A549 treated with Hydrocortisone at 1 μM for 4 hours (cell line): ENCODE data around the gene PSME1. TPM values are rescaled to one million over a fixed set of nuclear protein-coding genes. Genes with fewer than 3 reads are reported as not detected.

Source experiments
- total RNA-seq: library from RNA; stranded (reverse); fragments of 200-300 nt; extraction: Qiagen RNA extraction; gene quantifications from 5 replicates; pipeline ENCODE4 v1.2.3, GENCODE V29; 2022

Gene PSME1
- 159 to 189 TPM (median 167 TPM) in 5 replicates for total RNA-seq

DNA sequence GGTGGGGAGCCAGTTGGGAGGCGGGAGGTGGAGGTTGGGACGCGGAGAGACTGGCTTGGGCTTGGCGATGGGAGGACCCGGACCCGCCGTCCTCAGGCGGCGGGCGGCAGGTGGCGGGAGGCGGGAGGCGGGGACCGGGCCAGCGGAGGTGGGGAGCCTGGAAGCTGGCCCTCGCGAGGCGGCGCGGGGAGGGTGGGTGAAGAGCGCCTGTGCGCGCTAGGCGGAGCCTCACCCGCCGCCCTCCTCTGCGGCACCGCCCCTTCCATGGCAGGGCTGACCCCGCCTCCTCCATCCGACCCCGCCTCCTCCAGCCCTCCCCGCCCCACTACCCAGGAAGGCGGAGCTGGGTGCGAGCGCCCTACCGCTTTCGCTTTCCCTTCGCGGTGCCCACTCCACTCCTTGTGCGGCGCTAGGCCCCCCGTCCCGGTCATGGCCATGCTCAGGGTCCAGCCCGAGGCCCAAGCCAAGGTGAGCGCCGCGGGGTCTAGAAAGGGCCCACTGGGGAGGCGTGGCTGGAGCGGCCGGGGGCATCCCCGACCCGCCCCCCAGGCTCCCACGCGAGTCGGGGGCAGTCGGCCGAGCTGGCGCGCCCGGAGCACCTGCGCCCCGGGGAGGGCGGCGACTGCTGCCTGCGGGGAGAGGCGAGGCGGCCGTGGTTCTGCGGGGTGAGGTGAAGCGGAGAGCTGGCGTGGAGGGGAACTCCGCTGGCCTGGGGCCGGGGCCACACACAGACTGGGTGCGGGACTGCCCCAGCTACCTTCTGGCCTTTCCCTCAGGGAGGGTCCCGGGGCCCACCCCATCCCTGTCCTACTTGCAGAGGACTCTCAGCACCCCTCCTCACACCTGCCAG, at the start of gene PSME1:
Gene PSME1, plus strand, starts transcription at position 361 of the 850 bp plus-strand sequence. Its CDS starts 69 bp downstream, at position 430.

DNA sequence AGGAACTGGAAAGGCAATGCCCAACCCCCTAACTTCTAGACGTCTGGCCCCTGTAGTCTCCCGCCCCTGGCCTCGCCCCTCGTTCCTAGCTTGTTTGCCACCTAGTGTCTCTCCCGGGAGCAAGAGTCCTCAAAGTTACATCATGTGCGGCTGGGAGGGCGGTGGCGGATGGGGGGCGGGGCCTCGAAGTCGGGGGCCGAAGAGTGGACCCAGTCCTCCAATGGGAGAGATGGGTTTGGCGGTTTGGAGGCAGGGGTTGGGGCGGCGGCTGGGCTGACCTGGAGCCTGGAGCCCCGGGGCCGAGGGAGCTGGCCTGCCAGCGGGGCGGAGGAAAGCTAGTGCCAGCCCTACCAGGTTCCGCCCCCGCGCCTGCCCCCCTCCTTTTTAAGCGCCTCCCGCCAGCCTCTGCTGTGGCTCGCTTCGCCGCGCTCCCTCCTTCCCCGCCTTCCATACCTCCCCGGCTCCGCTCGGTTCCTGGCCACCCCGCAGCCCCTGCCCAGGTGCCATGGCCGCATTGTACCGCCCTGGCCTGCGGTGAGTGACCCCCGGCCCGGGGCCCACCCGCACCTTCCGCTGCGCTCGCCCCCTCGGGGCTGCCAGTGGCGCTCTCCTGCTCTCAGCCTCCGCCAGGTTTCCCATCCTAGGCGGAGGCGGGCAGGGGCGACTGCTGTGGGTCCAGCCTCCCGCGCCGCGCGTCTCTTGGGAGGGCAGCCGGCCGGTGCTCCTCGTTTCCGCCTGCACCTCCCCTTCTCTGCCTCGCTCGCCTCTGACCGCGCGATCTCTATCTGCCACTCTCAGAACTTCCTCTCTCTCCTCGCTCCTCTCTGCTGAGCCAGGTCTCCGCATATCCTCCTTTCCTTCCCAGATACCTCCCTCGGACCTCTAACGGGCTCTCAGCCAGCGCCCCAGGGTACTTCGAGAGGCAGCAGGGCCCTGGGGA, 41.8 kb upstream of the PSME1 start, which contains the start of gene PCK2:
Gene PCK2, plus strand, starts transcription at position 411 of the 940 bp plus-strand sequence. Its CDS starts 95 bp downstream, at position 506.

GRCh38 chr14:24114532-24115421, 21.2 kb upstream of the PSME1 start, which contains the start of the genes DCAF11 and NRL:
Gene DCAF11 (plus strand): TSS chr14:24114777. CDS start chr14:24115595, 818 bp downstream.
Gene NRL (minus strand): TSS chr14:24114949. CDS start chr14:24082848, 32,101 bp downstream.

GRCh38 chr14:24130380-24130716, 5.6 kb upstream of the PSME1 start, which contains the start of gene FITM1:
Gene FITM1 (plus strand): TSS chr14:24130659. CDS start chr14:24131564, 905 bp downstream.

GRCh38 chr14:24141097-24141880, 5.3 kb downstream of the PSME1 start, which contains the start of gene EMC9:
Gene EMC9 (minus strand): TSS chr14:24141591. CDS start chr14:24141304, 287 bp downstream.

DNA sequence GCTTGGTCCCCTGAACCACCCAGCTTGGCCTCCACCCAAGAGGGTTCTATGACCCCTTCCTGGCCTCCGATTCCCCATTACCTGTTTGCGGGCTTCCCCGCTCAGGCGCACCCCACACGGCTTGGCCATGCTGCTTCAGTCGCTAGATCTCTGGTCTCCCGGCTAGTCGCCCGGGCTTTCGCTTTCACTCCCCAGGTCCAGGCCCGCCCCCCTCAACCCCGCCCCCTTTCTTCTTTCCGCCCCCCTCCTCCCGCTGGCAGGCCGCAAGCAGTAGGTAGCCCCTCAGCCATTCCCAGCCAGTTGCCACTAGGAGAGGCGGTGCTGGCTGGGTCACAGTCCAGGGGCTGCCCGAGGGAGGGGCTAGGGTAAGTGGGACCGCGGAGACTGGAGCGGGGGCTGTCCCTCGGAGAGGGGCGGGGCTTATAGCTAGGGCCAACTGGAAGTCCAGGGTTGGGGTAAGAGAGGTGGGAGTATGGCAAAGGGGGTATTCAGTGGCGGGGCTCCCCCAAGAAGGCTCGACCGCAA, 10.5 kb downstream of the PSME1 start, which contains the start of gene PSME2:
Gene PSME2, minus strand, starts transcription at position 158 of the 525 bp plus-strand sequence. Its CDS starts 29 bp downstream, at position 129.

DNA sequence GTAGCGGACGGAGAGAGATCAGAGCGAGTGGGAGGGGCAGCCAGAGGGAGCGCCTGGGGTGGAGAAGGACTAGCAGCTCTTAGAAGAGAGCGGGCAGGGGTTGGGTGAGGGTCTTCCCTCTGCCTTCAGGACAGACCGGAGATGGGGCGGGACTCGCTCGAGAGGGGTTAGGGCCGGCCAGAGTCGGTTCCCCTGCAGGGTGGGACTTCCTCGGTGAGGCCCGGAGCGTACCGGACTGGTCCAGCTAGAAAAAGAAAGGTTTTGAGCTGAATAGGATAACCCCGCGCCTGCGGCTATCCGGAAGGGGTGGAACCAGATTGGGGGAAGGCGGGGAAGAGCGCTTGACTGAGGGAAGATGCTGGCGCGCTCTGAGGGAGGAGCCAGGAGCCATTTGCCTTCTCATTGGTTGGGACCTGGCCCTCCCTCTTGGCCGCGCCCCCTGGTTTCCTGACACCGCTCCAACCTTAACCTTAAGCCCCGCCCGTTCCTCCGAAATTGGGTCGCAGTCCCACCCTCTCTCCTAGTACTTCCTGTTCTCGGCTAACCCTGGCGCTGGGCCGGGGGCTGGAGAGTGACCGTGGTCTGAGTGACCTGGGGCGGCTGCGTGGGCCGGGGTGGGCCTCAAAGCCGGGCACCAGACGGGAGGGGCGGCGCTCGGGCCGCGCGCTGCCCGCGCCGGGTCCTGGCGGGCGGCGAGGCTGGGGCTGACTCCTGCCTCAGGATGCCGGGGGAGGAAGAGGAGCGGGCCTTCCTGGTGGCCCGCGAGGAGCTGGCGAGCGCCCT, 11.2 kb downstream of the PSME1 start, which contains the start of gene RNF31:
Gene RNF31, plus strand, starts transcription at position 521 of the 783 bp plus-strand sequence. Its CDS starts 201 bp downstream, at position 722.

DNA sequence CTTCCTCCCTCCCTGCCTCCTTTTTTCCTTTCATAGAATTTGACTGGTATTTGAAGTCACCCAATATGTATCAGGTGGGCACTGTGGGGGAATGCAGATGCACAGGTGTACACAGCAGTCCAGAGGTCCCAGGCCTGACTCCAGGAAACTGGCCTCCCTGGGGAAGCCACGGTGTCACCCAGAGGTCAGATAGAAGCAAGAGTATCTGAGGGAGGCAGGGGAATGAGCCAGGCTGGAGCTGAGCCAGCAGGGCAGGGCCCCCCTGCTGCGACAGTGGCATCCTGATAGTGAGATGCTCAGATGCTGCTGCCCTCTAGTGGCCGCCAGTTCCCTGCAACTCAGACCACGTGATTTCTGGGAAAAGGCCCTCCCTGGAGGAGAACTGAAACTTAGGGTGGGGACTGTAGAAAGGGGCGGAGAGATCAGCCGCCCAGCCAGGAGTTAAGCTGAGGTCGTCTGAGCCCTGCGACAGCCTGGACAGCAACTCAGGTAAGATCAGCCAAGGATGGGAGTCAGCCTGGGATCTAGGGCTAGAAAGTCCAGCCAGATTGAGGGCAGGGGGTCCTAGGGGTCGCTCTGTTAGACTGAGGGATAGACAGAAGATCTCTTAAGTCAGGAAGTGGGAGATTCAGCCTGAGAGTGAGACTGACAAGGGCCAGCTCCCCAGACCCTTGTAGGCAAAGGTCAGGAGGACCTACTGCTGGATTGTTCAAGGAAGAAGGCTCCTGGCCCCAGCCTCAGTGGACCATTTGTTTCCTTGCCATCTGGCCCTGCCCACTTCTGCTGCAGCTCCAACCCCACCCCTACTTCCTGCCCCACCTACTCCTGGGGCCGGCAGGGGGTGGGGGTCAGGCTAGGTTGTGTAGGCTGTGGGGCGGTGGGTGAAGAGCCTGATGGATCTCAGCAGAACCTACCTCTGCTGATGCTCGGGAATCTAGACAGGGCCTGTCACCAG, 25.1 kb downstream of the PSME1 start, which contains the start of gene IRF9:
Gene IRF9, plus strand, starts transcription at position 416 of the 955 bp plus-strand sequence. CDS start 880 bp downstream, outside the sequence.

DNA sequence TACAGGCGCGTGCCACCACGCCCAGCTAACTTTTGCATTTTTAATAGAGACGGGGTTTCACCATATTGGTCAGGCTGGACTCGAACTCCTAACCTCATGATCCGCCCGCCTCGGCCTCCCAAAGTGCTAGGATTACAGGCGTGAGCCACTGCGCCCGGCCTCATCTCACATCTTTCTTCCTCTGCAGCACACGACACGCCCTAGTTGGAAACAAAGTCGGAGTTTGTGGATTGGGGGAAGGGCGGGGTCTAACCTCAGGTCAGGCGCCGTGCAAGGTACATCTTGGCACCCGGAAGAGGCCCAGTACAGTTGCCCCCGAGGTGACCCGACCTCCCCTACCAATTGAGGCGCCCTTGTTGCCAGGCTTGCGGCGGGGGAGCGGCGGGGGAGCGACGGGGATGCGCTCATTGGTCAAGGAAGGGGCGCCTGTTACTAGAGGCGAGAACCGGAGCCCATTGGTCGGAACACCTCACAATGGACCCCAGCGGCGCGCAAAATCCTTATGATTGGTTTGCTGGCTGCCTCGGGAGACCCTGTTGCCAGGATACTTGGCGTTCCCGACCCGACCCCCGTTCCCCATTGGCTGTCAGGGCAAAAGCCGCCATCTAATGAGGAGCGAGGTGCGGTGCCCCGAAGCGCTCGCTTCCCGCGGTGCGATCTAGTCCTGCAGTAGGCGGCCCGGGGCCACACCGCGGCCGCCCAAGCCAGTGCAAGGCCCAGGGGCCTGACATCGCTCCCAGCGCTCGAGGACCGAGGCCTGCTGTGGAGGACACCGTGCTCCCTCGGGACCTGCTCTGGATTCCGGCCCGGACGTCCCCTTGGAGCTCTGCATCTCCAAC, 35.6 kb downstream of the PSME1 start, which contains the start of gene REC8:
Gene REC8, plus strand, starts transcription at position 659 of the 839 bp plus-strand sequence. CDS start 473 bp downstream, outside the sequence.

Other genes with a start within 250 kb of the PSME1 start
- 43.0 to 48.9 TPM (median 46.1 TPM) in 5 replicates for gene DHRS4, start 182.4 kb upstream of the PSME1 start, total RNA-seq
- 23.3 to 33.3 TPM (median 29.5 TPM) in 5 replicates for gene DHRS4L2, start 147.3 kb upstream of the PSME1 start, total RNA-seq
- 0.25 to 0.62 TPM (median 0.54 TPM) in 5 replicates for gene CARMIL3, start 84.2 kb upstream of the PSME1 start, total RNA-seq
- 0.15 to 0.17 TPM in 2 of 5 replicates, not detected in the others for gene CPNE6, start 64.6 kb upstream of the PSME1 start, total RNA-seq
- gene PCK2, start 41.9 kb upstream of the PSME1 start, total RNA-seq, result 18.3 to 21.2 TPM (median 19.7 TPM) in 5 replicates
- 19.6 to 26.7 TPM (median 20.6 TPM) in 5 replicates for gene DCAF11, start 21.4 kb upstream of the PSME1 start, total RNA-seq
- gene NRL, start 21.2 kb upstream of the PSME1 start, total RNA-seq, result 0.59 to 0.94 TPM (median 0.69 TPM) in 5 replicates
- gene FITM1, start 5.5 kb upstream of the PSME1 start, total RNA-seq, result 0.13 to 0.18 TPM (median 0.14 TPM) in 3 of 5 replicates, not detected in the others
- 46.8 to 61.3 TPM (median 57.0 TPM) in 5 replicates for gene EMC9, start 5.4 kb downstream of the PSME1 start, total RNA-seq
- gene PSME2, start 10.4 kb downstream of the PSME1 start, total RNA-seq, result 143 to 202 TPM (median 162 TPM) in 5 replicates
- gene RNF31, start 11.3 kb downstream of the PSME1 start, total RNA-seq, result 23.2 to 36.4 TPM (median 28.7 TPM) in 5 replicates
- 15.5 to 20.2 TPM (median 17.9 TPM) in 5 replicates for gene IRF9, start 25.1 kb downstream of the PSME1 start, total RNA-seq
- gene REC8, start 35.9 kb downstream of the PSME1 start, total RNA-seq, result 2.6 to 5.9 TPM (median 4.3 TPM) in 5 replicates
- 74.1 to 86.9 TPM (median 75.7 TPM) in 5 replicates for gene IPO4, start 52.6 kb downstream of the PSME1 start, total RNA-seq
- 61.4 to 81.2 TPM (median 65.5 TPM) in 5 replicates for gene TM9SF1, start 59.2 kb downstream of the PSME1 start, total RNA-seq
- not detected in 5 replicates for gene TSSK4, start 69.5 kb downstream of the PSME1 start, total RNA-seq
- gene CHMP4A, start 77.3 kb downstream of the PSME1 start, total RNA-seq, result 77.5 to 105 TPM (median 83.7 TPM) in 5 replicates
- gene MDP1, start 79.9 kb downstream of the PSME1 start, total RNA-seq, result 28.0 to 33.9 TPM (median 32.1 TPM) in 5 replicates
- gene NEDD8, start 96.2 kb downstream of the PSME1 start, total RNA-seq, result 411 to 486 TPM (median 455 TPM) in 5 replicates
- 53.0 to 66.2 TPM (median 59.0 TPM) in 5 replicates for gene GMPR2, start 96.7 kb downstream of the PSME1 start, total RNA-seq
- gene TINF2, start 106.4 kb downstream of the PSME1 start, total RNA-seq, result 32.1 to 38.5 TPM (median 37.3 TPM) in 5 replicates
- 0.99 to 1.6 TPM (median 1.5 TPM) in 5 replicates for gene TGM1, start 127.0 kb downstream of the PSME1 start, total RNA-seq
- 15.6 to 18.0 TPM (median 17.0 TPM) in 5 replicates for gene RABGGTA, start 135.4 kb downstream of the PSME1 start, total RNA-seq
- 9.8 to 11.5 TPM (median 11.2 TPM) in 5 replicates for gene DHRS1, start 163.6 kb downstream of the PSME1 start, total RNA-seq
- 13.0 to 18.8 TPM (median 16.2 TPM) in 5 replicates for gene NOP9, start 163.7 kb downstream of the PSME1 start, total RNA-seq
- gene CIDEB, start 171.8 kb downstream of the PSME1 start, total RNA-seq, result 0.13 to 0.22 TPM (median 0.22 TPM) in 5 replicates
- gene LTB4R2, start 173.9 kb downstream of the PSME1 start, total RNA-seq, result 3.0 to 4.9 TPM (median 3.8 TPM) in 5 replicates
- 3.8 to 5.9 TPM (median 5.5 TPM) in 5 replicates for gene LTB4R, start 175.3 kb downstream of the PSME1 start, total RNA-seq
- gene ADCY4, start 198.9 kb downstream of the PSME1 start, total RNA-seq, result not detected in 5 replicates
- not detected in 5 replicates for gene RIPK3, start 203.8 kb downstream of the PSME1 start, total RNA-seq
- 0.10 to 0.31 TPM (median 0.15 TPM) in 4 of 5 replicates, not detected in the other for gene NFATC4, start 232.0 kb downstream of the PSME1 start, total RNA-seq